WTC11 (cell line): Measurements from ENCODE around the gene KRTAP4-2.

Source experiments
- CBFB ChIP-seq: sonication (generic); formaldehyde crosslinking; IDR thresholded peaks from 2 replicates; pipeline ENCODE4 v1.8.1; 2022; ENCODE audit warnings: mild to moderate bottlenecking, low read depth, missing genetic modification reagents
- CTCF ChIP-seq: fragments of 200-600 bp; IDR thresholded peaks from 2 replicates; pipeline ENCODE4 v1.8.0; 2022; ENCODE audit warnings: antibody characterized with exemption

GRCh38 chr17:41149652-41149985 is 28.4 kb downstream of the KRTAP4-2 start, which contains the start of gene KRTAP4-5:
- TF ChIP-seq CTCF (no peak), CBFB (CRISPR knock-in tag) (no peak)
